HUDEP-2 (cell line): ENCODE measurements around the gene IDI1.

Source experiments
- DNase-seq, 76 experiments: peaks; one replicate each; lab custom pipeline; 2025; ENCODE audit not compliant: unreplicated experiment in 76 of 76; lab: John Stamatoyannopoulos, UW

The IDI1 gene

DNA sequence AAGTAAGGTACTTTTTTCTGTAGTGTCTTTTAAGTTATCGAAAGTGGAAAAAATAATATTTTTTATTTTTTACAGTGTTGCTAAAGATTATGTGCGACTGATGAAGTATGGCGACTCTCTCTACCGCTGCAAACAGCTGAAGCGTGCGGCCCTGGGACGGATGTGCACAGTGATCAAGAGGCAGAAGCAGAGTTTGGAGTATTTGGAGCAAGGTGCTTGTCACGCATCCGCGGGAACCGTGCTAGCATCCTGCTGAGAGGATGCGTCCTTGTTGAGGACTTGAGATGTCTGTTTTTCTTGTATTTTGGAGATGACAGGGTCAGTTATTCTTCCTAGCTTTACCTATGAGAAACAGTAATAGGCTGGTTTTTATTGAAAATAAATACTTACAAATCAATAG, 52.9 kb downstream of the IDI1 start:
- no peak for DNase-seq

DNA sequence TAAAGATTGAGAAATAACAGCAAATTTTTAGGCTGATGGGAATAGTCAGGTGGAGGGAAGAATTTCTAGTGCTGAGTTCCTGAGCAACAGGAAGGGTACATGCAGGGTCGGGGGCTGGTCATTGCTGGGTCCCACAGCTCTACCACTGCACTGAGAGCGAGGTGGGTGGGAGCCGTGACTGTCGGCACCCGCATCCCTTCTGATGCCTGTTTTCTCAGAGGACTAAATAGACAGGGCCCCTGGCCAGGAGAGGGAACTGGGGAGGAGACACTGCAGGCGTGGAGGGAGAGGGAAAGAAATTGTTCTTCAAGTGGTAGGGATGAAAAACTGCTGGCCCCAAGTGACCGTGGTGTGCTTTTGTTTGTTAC, 53.4 kb downstream of the IDI1 start:
- no peak for DNase-seq

DNA sequence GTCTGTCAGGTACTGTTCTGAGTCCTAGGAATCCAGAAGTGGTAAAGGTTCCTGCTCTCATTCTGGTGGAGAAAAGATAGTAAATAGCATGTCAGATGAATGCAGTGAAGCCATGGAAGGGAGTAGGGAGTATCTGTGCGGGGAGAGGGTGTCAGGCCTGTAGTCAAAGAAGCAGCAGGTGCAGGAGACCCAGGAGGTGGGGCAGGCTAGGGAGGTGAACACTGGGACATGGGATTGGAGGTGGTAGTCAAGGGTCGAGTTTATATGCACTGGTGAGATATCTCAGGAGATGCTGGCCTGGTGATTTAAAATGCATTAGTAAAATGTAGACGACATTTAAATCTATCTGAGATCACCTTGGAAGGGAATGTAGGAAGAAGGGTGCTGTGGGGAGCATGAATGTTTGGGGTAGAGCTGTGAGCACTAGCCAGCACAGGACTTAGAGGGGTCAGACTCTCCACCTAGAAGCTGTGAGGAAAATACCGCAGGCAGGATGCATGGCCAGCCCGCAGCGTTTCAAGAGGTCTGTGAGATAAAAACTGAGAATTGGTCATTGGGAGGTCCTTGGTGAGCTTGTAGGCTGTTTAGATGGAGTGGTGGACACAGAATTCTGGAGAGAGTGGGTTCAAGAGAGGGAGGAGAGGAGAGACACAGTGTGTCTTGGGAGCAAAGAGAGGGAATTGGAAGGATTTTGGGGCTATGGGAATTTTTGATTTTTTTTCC, 53.9 kb downstream of the IDI1 start:
- no peak for DNase-seq

DNA sequence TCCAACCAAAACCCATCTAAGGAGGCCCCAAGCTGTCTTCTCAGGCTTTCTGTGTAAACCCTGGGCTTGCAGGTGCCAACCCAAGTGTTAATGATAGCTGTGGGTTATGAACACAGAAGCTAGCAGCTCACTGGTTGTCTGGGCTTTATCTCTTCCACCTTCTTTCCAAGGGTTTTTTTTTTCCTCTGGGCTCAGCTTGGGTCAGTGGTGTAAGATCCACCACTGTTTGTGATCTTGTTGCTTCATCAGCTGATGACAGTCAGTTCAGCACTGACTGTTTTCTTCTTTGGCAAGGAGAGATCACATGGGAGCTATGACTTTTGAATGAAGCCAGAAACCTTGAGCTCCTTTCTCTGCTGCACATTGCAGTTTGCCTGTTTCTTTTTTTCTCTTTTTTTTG, 56.0 kb downstream of the IDI1 start:
- DNase-seq, result no peak

DNA sequence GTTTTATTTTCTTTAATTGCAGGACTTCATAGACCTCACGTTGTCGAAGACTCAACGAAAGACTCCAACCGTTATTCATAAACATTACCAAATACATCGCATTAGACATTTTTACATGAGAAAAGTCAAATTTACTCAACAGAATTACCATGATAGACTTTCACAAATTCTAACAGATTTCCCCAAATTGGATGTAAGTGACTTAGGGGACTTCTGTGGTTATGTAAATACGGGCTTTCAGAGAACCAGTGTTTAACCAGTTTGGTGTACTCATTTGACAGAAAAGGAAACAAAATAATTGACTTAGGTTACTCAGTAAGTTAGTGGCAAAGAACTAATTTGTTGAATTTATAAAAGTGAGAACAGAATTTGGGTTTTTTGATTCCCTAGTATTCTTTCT, 56.5 kb downstream of the IDI1 start:
- no peak for DNase-seq

DNA sequence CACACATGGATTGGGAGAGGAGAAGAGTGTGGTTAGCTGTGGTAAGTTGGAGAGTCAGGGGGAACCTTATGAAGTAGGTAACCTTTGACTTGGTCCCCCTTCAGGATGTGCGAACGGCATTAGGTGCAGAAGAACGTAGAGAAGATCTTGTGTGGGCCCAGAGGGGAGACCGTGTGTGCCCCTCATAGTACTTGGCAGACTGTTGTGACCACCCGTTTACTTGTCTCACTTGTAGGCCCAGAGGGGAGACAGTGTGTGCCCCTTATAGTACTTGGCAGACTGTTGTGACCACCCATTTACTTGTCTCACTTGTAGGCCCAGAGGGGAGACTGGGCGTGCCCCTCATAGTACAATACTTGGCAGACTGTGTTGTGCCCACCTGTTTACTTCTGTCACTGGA, 58.1 kb downstream of the IDI1 start:
- no peak for DNase-seq
